H1 (cell line): Measurements from ENCODE around the gene CEP120.

Experiments used
- BRCA1 ChIP-seq: IDR thresholded peaks from 2 replicates; pipeline ENCODE4 v1.6.1; 2012; ENCODE audit warnings: low read depth, low read length, improper control_type of control experiment
- CEBPB ChIP-seq: IDR thresholded peaks from 2 replicates; pipeline ENCODE4 v1.6.1; 2012; ENCODE audit warnings: low read depth, low read length
- CHD1 ChIP-seq: IDR thresholded peaks from 2 replicates; pipeline ENCODE4 v1.6.1; 2012; ENCODE audit warnings: low read depth, low read length, improper control_type of control experiment
- CTCF ChIP-seq, 3 experiments: IDR thresholded peaks; 1 replicate in 2 of 3; 2 replicates in 1 of 3; pipeline versions ENCODE4 v1.5.1 to v1.6.1; 2011; ENCODE audit warnings: low read length in 3 of 3, mild to moderate bottlenecking in 3 of 3, inconsistent platforms in 2 of 3, low read depth in 1 of 3, moderate library complexity in 1 of 3; ENCODE audit not compliant: insufficient read depth in 1 of 3; ENCODE audit errors: control extremely low read depth in 1 of 3
- EZH2 ChIP-seq: fragments of 200-600 bp; sonication (generic); IDR thresholded peaks from 2 replicates; pipeline ENCODE4 v1.7.1; 2012; ENCODE audit warnings: low read depth, mild to moderate bottlenecking, moderate library complexity, low read length, inconsistent platforms; ENCODE audit not compliant: severe bottlenecking
- GABPA ChIP-seq: IDR thresholded peaks from 2 replicates; pipeline ENCODE4 v1.6.1; 2011; ENCODE audit warnings: mild to moderate bottlenecking, low read length, moderate library complexity, borderline replicate concordance; ENCODE audit not compliant: insufficient read depth
- HDAC6 ChIP-seq: IDR thresholded peaks from one replicate; pipeline ENCODE4 v1.7.1; 2012; ENCODE audit warnings: low read depth, mild to moderate bottlenecking, inconsistent platforms, low read length, moderate library complexity
- JUND ChIP-seq: IDR thresholded peaks from 2 replicates; pipeline ENCODE4 v1.6.1; 2011; ENCODE audit warnings: mild to moderate bottlenecking, improper control_type of control experiment, low read length
- MAX ChIP-seq: IDR thresholded peaks from 2 replicates; pipeline ENCODE4 v1.6.1; 2012; ENCODE audit warnings: inconsistent platforms
- RAD21 ChIP-seq, 2 experiments: IDR thresholded peaks in 1 of 2; conservative IDR thresholded peaks in 1 of 2; 2 replicates each; pipeline ENCODE4 v1.6.1; 2011; ENCODE audit warnings: low read depth in 2 of 2, low read length in 2 of 2, improper control_type of control experiment in 1 of 2, inconsistent platforms in 1 of 2, mild to moderate bottlenecking in 1 of 2, moderate library complexity in 1 of 2
- RNF2 ChIP-seq: fragments of 200-900, 300-1000 bp; sonication (generic); IDR thresholded peaks from 2 replicates; pipeline ENCODE4 v1.7.1; 2016; ENCODE audit warnings: borderline replicate concordance, low read depth, mild to moderate bottlenecking, antibody characterized with exemption, low read length; ENCODE audit not compliant: poor library complexity, severe bottlenecking; ENCODE audit errors: missing control alignments
- TEAD4 ChIP-seq: IDR thresholded peaks from 2 replicates; pipeline ENCODE4 v1.6.1; 2012; ENCODE audit warnings: low read depth, low read length, inconsistent platforms, mixed read lengths

GRCh38 chr5:123382252-123382651 lies 41.0 kb downstream of the CEP120 start:
- no peak for TF ChIP-seq EZH2
- TF ChIP-seq GABPA, result no peak
- no peak for TF ChIP-seq CTCF (IDR thresholded peaks at IDR 0.05; ENCODE audit: control extremely low read depth in 1 of 3, insufficient read depth in 1 of 3, low read depth in 1 of 3, low read length in 3 of 3)
- no peak for TF ChIP-seq BRCA1
- no peak for TF ChIP-seq RAD21 (IDR thresholded peaks at IDR 0.05 in 1 of 2, conservative IDR thresholded peaks at IDR 0.05 in 1 of 2; ENCODE audit: low read depth in 2 of 2, low read length in 2 of 2)
- TF ChIP-seq HDAC6, result no peak
- TF ChIP-seq RNF2, result no peak
- no peak for TF ChIP-seq JUND
- no peak for TF ChIP-seq TEAD4
- TF ChIP-seq MAX, result no peak
- TF ChIP-seq CEBPB, result no peak
- TF ChIP-seq CHD1, result no peak
